Body of pancreas (tissue), 4 donors: ENCODE measurements around the gene B3GAT1.

Experiments
- POLR2A ChIP-seq, 3 donors: fragments of 450-650 bp; IDR thresholded peaks; one replicate each; pipeline ENCODE4 v1.6.1; 2016; ENCODE audit warnings: antibody characterized with exemption in 3 of 3, mild to moderate bottlenecking in 2 of 3
- TF ChIP-seq, protein P1 (sequence below), 7 experiments: fragments of 450-650 bp in 4 of 7; fragments of 200-600 bp in 3 of 7; sonication (generic) in 3 of 7; IDR thresholded peaks; one replicate each; pipeline ENCODE4 v1.5.1; 2016 to 2019; ENCODE audit warnings: antibody characterized with exemption in 7 of 7

DNA sequence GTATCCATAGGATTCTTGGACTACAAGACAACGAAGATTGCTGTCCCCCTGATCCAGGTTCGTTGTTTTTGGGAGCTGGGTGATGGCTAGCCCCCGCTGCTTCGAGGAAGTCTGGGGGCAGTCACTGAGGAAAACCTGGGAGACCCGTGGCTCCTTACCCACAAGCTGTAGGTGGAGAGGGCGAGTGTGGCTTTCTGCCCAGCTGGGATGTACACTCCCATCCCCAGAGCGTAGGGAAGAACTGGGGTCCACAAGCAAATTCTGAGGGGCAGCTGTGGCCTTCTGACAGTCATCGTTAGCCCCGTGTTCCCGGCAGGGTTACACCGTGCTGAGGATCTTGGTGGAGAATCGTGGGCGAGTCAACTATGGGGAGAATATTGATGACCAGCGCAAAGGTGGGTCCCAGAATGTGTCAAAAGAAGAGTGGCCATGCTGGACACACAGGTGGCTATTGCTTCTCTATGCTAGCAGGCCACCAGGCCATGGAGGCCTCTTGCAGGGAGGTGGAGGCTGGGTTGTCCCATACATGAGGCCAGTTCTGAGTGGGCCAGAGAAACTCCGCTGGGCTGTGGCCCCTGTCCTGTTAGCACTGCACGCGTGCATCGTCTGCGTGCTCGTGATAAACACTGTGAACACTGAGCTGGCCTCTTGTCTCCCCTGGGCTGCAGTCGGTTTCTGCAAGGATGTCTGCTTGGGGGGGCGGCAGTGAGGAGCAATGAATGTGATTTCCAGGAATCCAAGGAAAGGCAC lies 40.4 kb downstream of the B3GAT1 start:
- no peak for TF ChIP-seq POLR2A (IDR thresholded peaks at IDR 0.05)
- TF ChIP-seq, protein P1, sequence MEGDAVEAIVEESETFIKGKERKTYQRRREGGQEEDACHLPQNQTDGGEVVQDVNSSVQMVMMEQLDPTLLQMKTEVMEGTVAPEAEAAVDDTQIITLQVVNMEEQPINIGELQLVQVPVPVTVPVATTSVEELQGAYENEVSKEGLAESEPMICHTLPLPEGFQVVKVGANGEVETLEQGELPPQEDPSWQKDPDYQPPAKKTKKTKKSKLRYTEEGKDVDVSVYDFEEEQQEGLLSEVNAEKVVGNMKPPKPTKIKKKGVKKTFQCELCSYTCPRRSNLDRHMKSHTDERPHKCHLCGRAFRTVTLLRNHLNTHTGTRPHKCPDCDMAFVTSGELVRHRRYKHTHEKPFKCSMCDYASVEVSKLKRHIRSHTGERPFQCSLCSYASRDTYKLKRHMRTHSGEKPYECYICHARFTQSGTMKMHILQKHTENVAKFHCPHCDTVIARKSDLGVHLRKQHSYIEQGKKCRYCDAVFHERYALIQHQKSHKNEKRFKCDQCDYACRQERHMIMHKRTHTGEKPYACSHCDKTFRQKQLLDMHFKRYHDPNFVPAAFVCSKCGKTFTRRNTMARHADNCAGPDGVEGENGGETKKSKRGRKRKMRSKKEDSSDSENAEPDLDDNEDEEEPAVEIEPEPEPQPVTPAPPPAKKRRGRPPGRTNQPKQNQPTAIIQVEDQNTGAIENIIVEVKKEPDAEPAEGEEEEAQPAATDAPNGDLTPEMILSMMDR (IDR thresholded peaks at IDR 0.05) = no peak
